ENCODE measurements around the gene MAD2L1BP.

MAD2L1BP gene

DNA sequence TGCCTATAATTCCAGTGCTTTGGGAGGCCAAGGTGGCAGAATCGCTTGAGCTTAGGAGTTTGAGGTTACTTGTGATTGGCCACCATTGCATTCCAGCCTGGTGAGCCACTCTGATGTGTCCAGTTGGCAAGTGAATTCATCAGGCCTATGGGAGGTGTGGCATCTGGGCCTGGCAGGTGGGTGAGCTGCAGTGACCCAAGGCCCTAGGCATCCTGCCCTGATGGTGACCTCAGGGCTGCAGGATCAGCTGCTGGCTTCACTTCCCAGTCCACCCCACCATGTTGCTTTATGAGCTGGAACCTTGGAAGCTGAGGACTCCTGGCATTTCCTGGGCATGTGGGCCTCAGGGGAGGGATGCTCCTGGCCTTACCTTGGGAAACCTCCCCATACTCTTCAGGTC, 29.7 kb downstream of the MAD2L1BP start:
- peak; percentile 48 for ATAC-seq (ENCODE audit: low read depth)
- TF ChIP-seq, protein P1, sequence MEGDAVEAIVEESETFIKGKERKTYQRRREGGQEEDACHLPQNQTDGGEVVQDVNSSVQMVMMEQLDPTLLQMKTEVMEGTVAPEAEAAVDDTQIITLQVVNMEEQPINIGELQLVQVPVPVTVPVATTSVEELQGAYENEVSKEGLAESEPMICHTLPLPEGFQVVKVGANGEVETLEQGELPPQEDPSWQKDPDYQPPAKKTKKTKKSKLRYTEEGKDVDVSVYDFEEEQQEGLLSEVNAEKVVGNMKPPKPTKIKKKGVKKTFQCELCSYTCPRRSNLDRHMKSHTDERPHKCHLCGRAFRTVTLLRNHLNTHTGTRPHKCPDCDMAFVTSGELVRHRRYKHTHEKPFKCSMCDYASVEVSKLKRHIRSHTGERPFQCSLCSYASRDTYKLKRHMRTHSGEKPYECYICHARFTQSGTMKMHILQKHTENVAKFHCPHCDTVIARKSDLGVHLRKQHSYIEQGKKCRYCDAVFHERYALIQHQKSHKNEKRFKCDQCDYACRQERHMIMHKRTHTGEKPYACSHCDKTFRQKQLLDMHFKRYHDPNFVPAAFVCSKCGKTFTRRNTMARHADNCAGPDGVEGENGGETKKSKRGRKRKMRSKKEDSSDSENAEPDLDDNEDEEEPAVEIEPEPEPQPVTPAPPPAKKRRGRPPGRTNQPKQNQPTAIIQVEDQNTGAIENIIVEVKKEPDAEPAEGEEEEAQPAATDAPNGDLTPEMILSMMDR (IDR thresholded peaks at IDR 0.05; ENCODE audit: poor library complexity, severe bottlenecking), result no peak
- Histone ChIP-seq H3K4me3 (ENCODE audit: severe bottlenecking) (no peak overlapping the region), H3K4me1 (ENCODE audit: insufficient read depth, poor library complexity, severe bottlenecking) (peaks cover 26% of the 10 kb centered on the region), H3K27me3 (ENCODE audit: insufficient read depth, poor library complexity, severe bottlenecking) (no peaks in the 10 kb centered on the region), H3K36me3 (ENCODE audit: low read depth) (no peaks in the 10 kb centered on the region), H3K27ac (ENCODE audit: poor library complexity, severe bottlenecking) (no peak overlapping the region), H3K9me3 (ENCODE audit: severe bottlenecking) (no peaks in the 10 kb centered on the region)
- DNase-seq (ENCODE audit: low spot score), result no peak

DNA sequence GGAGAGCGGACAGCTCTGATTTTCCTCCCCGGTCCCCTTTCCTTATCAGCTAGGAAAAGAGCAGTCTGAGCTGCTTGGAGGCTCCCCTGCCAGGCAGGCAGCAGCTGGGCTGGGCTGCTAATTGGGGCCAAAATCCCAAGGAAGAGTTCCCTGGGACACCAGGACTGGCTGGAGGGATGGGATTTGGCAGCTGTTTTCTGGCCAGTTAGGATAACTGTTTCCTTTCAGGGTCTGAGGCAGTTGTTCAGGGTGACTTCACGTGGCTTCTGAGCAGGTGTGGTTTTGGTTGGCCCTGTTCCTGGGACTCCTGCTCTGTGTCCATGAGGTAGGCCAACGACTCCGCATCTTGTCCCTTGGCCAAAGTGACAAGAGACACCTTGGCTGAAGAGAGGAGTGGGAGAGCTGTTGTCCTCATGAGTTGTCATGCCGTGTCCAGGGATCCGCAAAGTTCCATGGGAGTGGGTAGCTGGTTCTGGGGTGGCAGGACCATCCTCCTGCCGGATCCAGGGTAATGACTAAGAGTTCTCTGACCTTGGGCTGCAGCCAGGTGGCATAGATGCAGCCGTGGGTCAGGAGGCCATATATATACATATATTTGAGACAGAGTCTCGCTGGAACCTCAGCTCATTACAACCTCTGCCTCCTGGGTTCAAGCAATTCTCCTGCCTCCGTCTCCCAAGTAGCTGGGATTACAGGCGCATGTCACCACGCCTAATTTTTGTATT, 30.7 kb downstream of the MAD2L1BP start:
- Histone ChIP-seq H3K4me1 (ENCODE audit: insufficient read depth, poor library complexity, severe bottlenecking) (peaks cover 26% of the 10 kb centered on the region), H3K27ac (ENCODE audit: poor library complexity, severe bottlenecking) (no peak overlapping the region), H3K27me3 (ENCODE audit: insufficient read depth, poor library complexity, severe bottlenecking) (no peaks in the 10 kb centered on the region), H3K4me3 (ENCODE audit: severe bottlenecking) (no peak overlapping the region), H3K36me3 (ENCODE audit: low read depth) (no peaks in the 10 kb centered on the region), H3K9me3 (ENCODE audit: severe bottlenecking) (no peaks in the 10 kb centered on the region)
- ATAC-seq (ENCODE audit: low read depth) (no peak), DNase-seq (ENCODE audit: low spot score) (no peak)
- TF ChIP-seq, protein P1 (IDR thresholded peaks at IDR 0.05; ENCODE audit: poor library complexity, severe bottlenecking), result no peak

- DNase-seq (ENCODE audit: low spot score) (no peak), ATAC-seq (ENCODE audit: low read depth) (peak; percentile 57)
- TF ChIP-seq, protein P1 (IDR thresholded peaks at IDR 0.05; ENCODE audit: poor library complexity, severe bottlenecking), result peak; percentile 94
- H3K9me3 ChIP-seq (ENCODE audit: severe bottlenecking), result no peaks in the 10 kb centered on the region
- no peaks in the 10 kb centered on the region for H3K27me3 ChIP-seq (ENCODE audit: insufficient read depth, poor library complexity, severe bottlenecking)
- H3K36me3 ChIP-seq (ENCODE audit: low read depth), result no peaks in the 10 kb centered on the region
- peak overlapping the region; percentile 47 for H3K27ac ChIP-seq (ENCODE audit: poor library complexity, severe bottlenecking)
- H3K4me1 ChIP-seq (ENCODE audit: insufficient read depth, poor library complexity, severe bottlenecking), result peaks cover 26% of the 10 kb centered on the region
- H3K4me3 ChIP-seq (ENCODE audit: severe bottlenecking), result no peak overlapping the region
Observed at GRCh38 chr6:43667245-43668150, 31.9 kb downstream of the MAD2L1BP start.

- H3K27me3 ChIP-seq (ENCODE audit: insufficient read depth, poor library complexity, severe bottlenecking), result no peaks in the 10 kb centered on the region
- H3K4me1 ChIP-seq (ENCODE audit: insufficient read depth, poor library complexity, severe bottlenecking), result peaks cover 26% of the 10 kb centered on the region
- DNase-seq (ENCODE audit: low spot score), result no peak
- TF ChIP-seq, protein P1 (IDR thresholded peaks at IDR 0.05; ENCODE audit: poor library complexity, severe bottlenecking), result peak; percentile 16
- H3K27ac ChIP-seq (ENCODE audit: poor library complexity, severe bottlenecking), result peak overlapping the region; percentile 47
- H3K9me3 ChIP-seq (ENCODE audit: severe bottlenecking), result no peaks in the 10 kb centered on the region
- no peak overlapping the region for H3K4me3 ChIP-seq (ENCODE audit: severe bottlenecking)
- ATAC-seq (ENCODE audit: low read depth), result peak; percentile 28
- H3K36me3 ChIP-seq (ENCODE audit: low read depth), result no peaks in the 10 kb centered on the region
Observed at GRCh38 chr6:43668151-43669028, 32.8 kb downstream of the MAD2L1BP start.

All from RWPE2 (cell line).